ENCODE measurements around the gene CAPN2. TPM values are rescaled to one million over a fixed set of nuclear protein-coding genes. Genes with fewer than 3 reads are reported as not detected.

Gene CAPN2
- total and polyA plus RNA-seq, 2 experiments from 2014 or later, result 8.4 to 17.8 TPM

- Histone ChIP-seq H3K4me1 (ENCODE audit: insufficient read depth) (no peaks in the 10 kb centered on the region), H2AFZ (no peak overlapping the region), H3K4me2 (no peak overlapping the region), H3F3A (replicated peaks; ENCODE audit: low read depth) (no peaks in the 10 kb centered on the region), H3K27me3 (ENCODE audit: insufficient read depth) (no peaks in the 10 kb centered on the region), H3K79me2 (replicated peaks; ENCODE audit: insufficient read depth) (no peaks in the 10 kb centered on the region), H4K20me1 (replicated peaks; ENCODE audit: insufficient read depth) (no peaks in the 10 kb centered on the region), H3K9me2 (ENCODE audit: insufficient read depth) (no peaks in the 10 kb centered on the region; the same call in 1 of the 2 replicates), H3K4me3 (no peak overlapping the region), H3K36me3 (ENCODE audit: insufficient read depth) (no peaks in the 10 kb centered on the region), H3K27ac (ENCODE audit: low read depth) (no peak overlapping the region)
- Mint-ChIP-seq H3K4me1 (peaks cover 3% of the 10 kb centered on the region; the same call in 1 of the 3 replicates), H3K36me3 (ENCODE audit: low read depth) (peaks cover 2% of the 10 kb centered on the region), H3K27ac (no peak overlapping the region; the same call in 1 of the 2 replicates), H3K27me3 (ENCODE audit: insufficient read depth, low read depth, poor library complexity) (peaks cover 11% of the 10 kb centered on the region), H3K4me3 (no peak overlapping the region), H3K9me3 (no peaks in the 10 kb centered on the region; the same call in 2 of the 3 replicates)
- DNase-seq (ENCODE audit: low spot score) (peak; percentile 91), ATAC-seq (peak; percentile 86)
- no peak for TF ChIP-seq CREB1 (CRISPR knock-in tag; IDR thresholded peaks at IDR 0.05; ENCODE audit: low read depth)
- peak; percentile 43 to 50 for TF ChIP-seq CTCF (conservative IDR thresholded peaks at IDR 0.05; ENCODE audit: low read depth in 2 of 2)
These were observed 46.9 kb downstream of the CAPN2 start for GRCh38 chr1:223759273-223759672.

GRCh38 chr1:223760833-223761232 is 48.5 kb downstream of the CAPN2 start:
- no peaks in the 10 kb centered on the region for H3K4me1 ChIP-seq (ENCODE audit: insufficient read depth)
- H3K36me3 ChIP-seq (ENCODE audit: insufficient read depth), result no peaks in the 10 kb centered on the region
- no peak for TF ChIP-seq POLR2AphosphoS5 (IDR thresholded peaks at IDR 0.05; ENCODE audit: low read depth)
- TF ChIP-seq NANOG (IDR thresholded peaks at IDR 0.05; ENCODE audit: borderline replicate concordance), result no peak
- no peak for TF ChIP-seq CREB1 (CRISPR knock-in tag; IDR thresholded peaks at IDR 0.05; ENCODE audit: low read depth)
- TF ChIP-seq STAT1 (IDR thresholded peaks at IDR 0.05; ENCODE audit: unreplicated experiment), result no peak
- TF ChIP-seq ZNF114 (CRISPR knock-in tag; IDR thresholded peaks at IDR 0.05), result no peak
- TF ChIP-seq ETS1 (IDR thresholded peaks at IDR 0.05), result no peak
- no peak for TF ChIP-seq REST (IDR thresholded peaks at IDR 0.05; ENCODE audit: unreplicated experiment)
- no peak for TF ChIP-seq CTCF (conservative IDR thresholded peaks at IDR 0.05; ENCODE audit: low read depth in 2 of 2)
- no peak for TF ChIP-seq EZH2phosphoT487 (IDR thresholded peaks at IDR 0.05; ENCODE audit: unreplicated experiment)
- TF ChIP-seq EZH2 (IDR thresholded peaks at IDR 0.05; ENCODE audit: low read depth, unreplicated experiment), result no peak
- Mint-ChIP-seq H3K36me3 (ENCODE audit: low read depth) (peaks cover 2% of the 10 kb centered on the region), H3K4me1 (peaks cover 3% of the 10 kb centered on the region; the same call in 1 of the 3 replicates), H3K27me3 (ENCODE audit: insufficient read depth, low read depth, poor library complexity) (peaks cover 11% of the 10 kb centered on the region), H3K27ac (no peak overlapping the region), H3K4me3 (no peak overlapping the region), H3K9me3 (no peaks in the 10 kb centered on the region)
- no peaks in the 10 kb centered on the region for H3F3A ChIP-seq (replicated peaks; ENCODE audit: low read depth)
- DNase-seq (ENCODE audit: low spot score) (no peak), ATAC-seq (no peak)
- no peaks in the 10 kb centered on the region for H3K79me2 ChIP-seq (replicated peaks; ENCODE audit: insufficient read depth)
- H3K9me2 ChIP-seq (ENCODE audit: insufficient read depth), result no peaks in the 10 kb centered on the region; the same call in 1 of the 2 replicates
- no peak overlapping the region for H2AFZ ChIP-seq
- H4K20me1 ChIP-seq (replicated peaks; ENCODE audit: insufficient read depth), result no peaks in the 10 kb centered on the region
- H3K27ac ChIP-seq (ENCODE audit: low read depth), result no peak overlapping the region
- H3K4me2 ChIP-seq, result no peak overlapping the region
- no peak overlapping the region for H3K4me3 ChIP-seq
- no peaks in the 10 kb centered on the region for H3K27me3 ChIP-seq (ENCODE audit: insufficient read depth)
